WTC11 (cell line): ENCODE data around the gene CBLB. TPM values are rescaled to one million over a fixed set of nuclear protein-coding genes. Genes with fewer than 3 reads are reported as not detected.

Experiments used
- ATAC-seq: fragments of 200-7000 bp; cut with Tn5 transposase; 2 replicates; pipeline ENCODE4 v1.10.0; 2021; ENCODE audit warnings: mild to moderate bottlenecking, moderate library complexity
- CTCF ChIA-PET: fragments of 300-600 bp; sonication (Branson Sonifier 250); formaldehyde crosslinking; loops from one replicate; lab custom pipeline; 2021; ENCODE audit warnings: antibody characterized with exemption; lab: Charles Lee
- POLR2A ChIA-PET: fragments of 350-600 bp; sonication (Branson Sonifier 250); formaldehyde crosslinking; loops from one replicate; lab custom pipeline; 2021; ENCODE audit warnings: antibody characterized with exemption; lab: Charles Lee
- DNase-seq: peaks from one replicate; pipeline ENCODE4 v3.0.0; 2021; ENCODE audit warnings: low spot score
- H3K27ac Mint-ChIP-seq: 2 replicates; pipeline ENCODE4 v1.8.0; 2021; ENCODE audit warnings: mixed read lengths
- H3K27me3 Mint-ChIP-seq: 2 replicates; pipeline ENCODE4 v1.8.0; 2021; ENCODE audit warnings: low read depth, mild to moderate bottlenecking, moderate library complexity, mixed read lengths
- H3K36me3 Mint-ChIP-seq: 2 replicates; pipeline ENCODE4 v1.8.0; 2021; ENCODE audit warnings: mixed read lengths
- H3K4me1 Mint-ChIP-seq: 2 replicates; pipeline ENCODE4 v1.8.0; 2022; ENCODE audit warnings: mixed read lengths
- H3K4me3 Mint-ChIP-seq: 2 replicates; pipeline ENCODE4 v1.8.0; 2021; ENCODE audit warnings: mild to moderate bottlenecking, moderate library complexity, mixed read lengths
- H3K9me3 Mint-ChIP-seq: 2 replicates; pipeline ENCODE4 v1.8.0; 2021; ENCODE audit warnings: mixed read lengths
- ARID4B ChIP-seq: sonication (generic); formaldehyde crosslinking; IDR thresholded peaks from 2 replicates; pipeline ENCODE4 v1.8.0; 2023; ENCODE audit warnings: missing genetic modification reagents, mild to moderate bottlenecking, borderline replicate concordance
- ATF6 ChIP-seq: sonication (generic); formaldehyde crosslinking; IDR thresholded peaks from 2 replicates; pipeline ENCODE4 v1.8.1; 2023; ENCODE audit warnings: mild to moderate bottlenecking, missing genetic modification reagents
- CDX4 ChIP-seq: fragments of 250-450 bp; sonication (Bioruptor Pico); IDR thresholded peaks from 2 replicates; pipeline ENCODE4 v1.9.0; 2021; ENCODE audit warnings: moderate library complexity, mild to moderate bottlenecking, inconsistent platforms, borderline replicate concordance
- E2F5 ChIP-seq: sonication (generic); formaldehyde crosslinking; IDR thresholded peaks from 2 replicates; pipeline ENCODE4 v1.8.1; 2022; ENCODE audit warnings: mild to moderate bottlenecking, moderate library complexity, missing genetic modification reagents
- EMX1 ChIP-seq: fragments of 250-450 bp; sonication (Bioruptor Pico); IDR thresholded peaks from 2 replicates; pipeline ENCODE4 v1.8.0; 2021; ENCODE audit warnings: mild to moderate bottlenecking
- ERG ChIP-seq: fragments of 250-450 bp; sonication (Bioruptor Pico); IDR thresholded peaks from 2 replicates; pipeline ENCODE4 v1.8.0; 2021; ENCODE audit warnings: mild to moderate bottlenecking
- ETV6 ChIP-seq: sonication (generic); formaldehyde crosslinking; IDR thresholded peaks from 2 replicates; pipeline ENCODE4 v1.8.1; 2022; ENCODE audit warnings: mild to moderate bottlenecking, missing genetic modification reagents
- GABPB1 ChIP-seq: sonication (generic); formaldehyde crosslinking; IDR thresholded peaks from 2 replicates; pipeline ENCODE4 v1.8.1; 2023; ENCODE audit warnings: mild to moderate bottlenecking, missing genetic modification reagents
- HMGA2 ChIP-seq: fragments of 250-450 bp; sonication (Bioruptor Pico); IDR thresholded peaks from 2 replicates; pipeline ENCODE4 v1.4.0; 2021; ENCODE audit warnings: mild to moderate bottlenecking, moderate library complexity
- IRF2 ChIP-seq: sonication (generic); formaldehyde crosslinking; IDR thresholded peaks from 2 replicates; pipeline ENCODE4 v1.8.0; 2022; ENCODE audit warnings: low read depth, missing genetic modification reagents, borderline replicate concordance
- KAT7 ChIP-seq: sonication (generic); formaldehyde crosslinking; IDR thresholded peaks from 2 replicates; pipeline ENCODE4 v1.8.1; 2023; ENCODE audit warnings: missing genetic modification reagents, mild to moderate bottlenecking, borderline replicate concordance
- NR1H2 ChIP-seq: sonication (generic); formaldehyde crosslinking; IDR thresholded peaks from 2 replicates; pipeline ENCODE4 v1.9.0; 2021; ENCODE audit warnings: mild to moderate bottlenecking, moderate library complexity, missing genetic modification reagents
- PREB ChIP-seq: sonication (generic); formaldehyde crosslinking; IDR thresholded peaks from 2 replicates; pipeline ENCODE4 v1.8.1; 2022; ENCODE audit warnings: mild to moderate bottlenecking, missing genetic modification reagents, moderate library complexity, borderline replicate concordance
- TCF7 ChIP-seq: sonication (generic); formaldehyde crosslinking; IDR thresholded peaks from 2 replicates; pipeline ENCODE4 v1.8.0; 2022; ENCODE audit warnings: mild to moderate bottlenecking, low read depth, missing genetic modification reagents, moderate library complexity
- TP53 ChIP-seq: sonication (generic); formaldehyde crosslinking; IDR thresholded peaks from 2 replicates; pipeline ENCODE4 v1.8.1; 2023; ENCODE audit warnings: mild to moderate bottlenecking, missing genetic modification reagents
- ZBTB21 ChIP-seq: sonication (generic); formaldehyde crosslinking; IDR thresholded peaks from 2 replicates; pipeline ENCODE4 v1.8.1; 2023; ENCODE audit warnings: mild to moderate bottlenecking, missing genetic modification reagents, borderline replicate concordance
- ZNF121 ChIP-seq: sonication (generic); formaldehyde crosslinking; IDR thresholded peaks from 2 replicates; pipeline ENCODE4 v1.8.0; 2023; ENCODE audit warnings: missing genetic modification reagents
- ZNF138 ChIP-seq: sonication (generic); formaldehyde crosslinking; conservative IDR thresholded peaks from 2 replicates; pipeline ENCODE4 v1.8.1; 2022; ENCODE audit warnings: mild to moderate bottlenecking, moderate library complexity, missing genetic modification reagents
- ZNF281 ChIP-seq: sonication (generic); formaldehyde crosslinking; IDR thresholded peaks from 2 replicates; pipeline ENCODE4 v1.8.0; 2023; ENCODE audit warnings: mild to moderate bottlenecking, missing genetic modification reagents
- ZNF396 ChIP-seq: fragments of 250-450 bp; sonication (Bioruptor Pico); IDR thresholded peaks from 2 replicates; pipeline ENCODE4 v1.8.0; 2021; ENCODE audit warnings: mild to moderate bottlenecking, moderate library complexity, borderline replicate concordance
- ZNF416 ChIP-seq: fragments of 250-450 bp; sonication (Bioruptor Pico); IDR thresholded peaks from 2 replicates; pipeline ENCODE4 v1.9.0; 2021; ENCODE audit warnings: mild to moderate bottlenecking, inconsistent platforms
- total RNA-seq: library from RNA; stranded (reverse); gene quantifications from 3 replicates; pipeline ENCODE4 v1.2.3, GENCODE V29; 2021

Gene CBLB
- total RNA-seq, 1 experiment from 2014 or later = 19.8 TPM

- no peak for TF ChIP-seq ATF6 (CRISPR knock-in tag)
- TF ChIP-seq GABPB1 = no peak
- TF ChIP-seq ZNF396 (CRISPR knock-in tag) = no peak
- no peak for TF ChIP-seq KAT7 (CRISPR knock-in tag)
- TF ChIP-seq EMX1 (CRISPR knock-in tag) = no peak
- no peak for TF ChIP-seq E2F5 (CRISPR knock-in tag)
- no peak for TF ChIP-seq ZBTB21 (CRISPR knock-in tag)
- TF ChIP-seq ZNF138 (CRISPR knock-in tag) = no peak
- TF ChIP-seq ZNF416 = no peak
- no peak for TF ChIP-seq TCF7 (CRISPR knock-in tag)
- no peak for TF ChIP-seq NR1H2 (CRISPR knock-in tag)
- TF ChIP-seq IRF2 (CRISPR knock-in tag) = no peak
These were observed 12.0 kb upstream of the CBLB start (continued) for GRCh38 chr3:105880681-105881290.

GRCh38 chr3:105878061-105878460, 9.2 kb upstream of the CBLB start:
- peak overlapping the region; percentile 25 for H3K27ac Mint-ChIP-seq
- H3K9me3 Mint-ChIP-seq = no peaks in the 10 kb centered on the region
- TF ChIP-seq TP53 (CRISPR knock-in tag) (no peak), HMGA2 (CRISPR knock-in tag) (no peak), CDX4 (no peak), ZNF121 (CRISPR knock-in tag) (no peak), ZNF281 (CRISPR knock-in tag) (no peak), ARID4B (CRISPR knock-in tag) (no peak), ERG (CRISPR knock-in tag) (no peak), ETV6 (CRISPR knock-in tag) (no peak), PREB (CRISPR knock-in tag) (no peak)
- ATAC-seq (no peak), DNase-seq (no peak)
- no peaks in the 10 kb centered on the region for H3K27me3 Mint-ChIP-seq
- no peak overlapping the region for H3K4me3 Mint-ChIP-seq
- CTCF ChIA-PET = no interaction called here
- H3K4me1 Mint-ChIP-seq = peaks cover 9% of the 10 kb centered on the region
- H3K36me3 Mint-ChIP-seq = no peaks in the 10 kb centered on the region
- POLR2A ChIA-PET = no interaction called here
